HT-29 (cell line): ENCODE data around the gene ANXA3. TPM values are rescaled to one million over a fixed set of nuclear protein-coding genes. Genes with fewer than 3 reads are reported as not detected.
"Not testable (repeated sequence)": the region's sequence is repeated elsewhere in the genome, so short reads cannot be mapped to it uniquely, and the experiment has no call there.

Source experiments
- DNase-seq: peaks from one replicate; pipeline ENCODE4 v3.0.0-alpha.2; 2015; ENCODE audit warnings: low spot score
- total RNA-seq: library from RNA; depleted of rRNA; stranded (reverse); fragments of >200 nt; shearing (Covaris generic); gene quantifications from 2 replicates; pipeline ENCODE4 v1.2.3, GENCODE V29; 2014; rRNA removed

ANXA3 gene
- 160 and 175 TPM in 2 replicates for total RNA-seq

GRCh38 chr4:78551420-78552351, at the start of gene ANXA3:
ANXA3 (plus strand) TSS chr4:78551770; CDS start chr4:78554474, 2,704 bp downstream.
- DNase-seq = peak; percentile 87

GRCh38 chr4:78506260-78506659, 45.3 kb upstream of the ANXA3 start:
- not testable (repeated sequence) for DNase-seq

GRCh38 chr4:78509043-78509442, 42.5 kb upstream of the ANXA3 start:
- DNase-seq = no peak

- DNase-seq = no peak
Observed at GRCh38 chr4:78510108-78510507, 41.5 kb upstream of the ANXA3 start.

- no peak for DNase-seq
Observed at GRCh38 chr4:78510681-78511080, 40.9 kb upstream of the ANXA3 start.

- DNase-seq = peak; percentile 33
Observed at GRCh38 chr4:78512357-78512920, 39.1 kb upstream of the ANXA3 start.

GRCh38 chr4:78513411-78513975, 38.1 kb upstream of the ANXA3 start:
- DNase-seq = no peak

GRCh38 chr4:78517050-78517652, 34.4 kb upstream of the ANXA3 start:
- peak; percentile 65 for DNase-seq

GRCh38 chr4:78518561-78518960, 33.0 kb upstream of the ANXA3 start:
- no peak for DNase-seq

GRCh38 chr4:78519962-78520361, 31.6 kb upstream of the ANXA3 start:
- no peak for DNase-seq

GRCh38 chr4:78520808-78521226, 30.8 kb upstream of the ANXA3 start:
- DNase-seq = no peak

- DNase-seq = no peak
Observed at GRCh38 chr4:78524009-78524408, 27.6 kb upstream of the ANXA3 start.

GRCh38 chr4:78525559-78525958, 26.0 kb upstream of the ANXA3 start:
- DNase-seq = peak; percentile 69

- no peak for DNase-seq
Observed at GRCh38 chr4:78527103-78527502, 24.5 kb upstream of the ANXA3 start.

GRCh38 chr4:78527555-78527954, 24.0 kb upstream of the ANXA3 start:
- no peak for DNase-seq

- DNase-seq = no peak
Observed at GRCh38 chr4:78528327-78528726, 23.2 kb upstream of the ANXA3 start.

GRCh38 chr4:78529569-78530209, 21.9 kb upstream of the ANXA3 start:
- DNase-seq = no peak

- DNase-seq = peak; percentile 34
Observed at GRCh38 chr4:78532046-78532445, 19.5 kb upstream of the ANXA3 start.

- DNase-seq = no peak
Observed at GRCh38 chr4:78533854-78534253, 17.7 kb upstream of the ANXA3 start.

- DNase-seq = peak; percentile 96
Observed at GRCh38 chr4:78534286-78534955, 17.1 kb upstream of the ANXA3 start.

GRCh38 chr4:78542373-78542772, 9.2 kb upstream of the ANXA3 start:
- no peak for DNase-seq
